Fibroblast of skin of abdomen (primary cell): ENCODE data around the gene FHL1.
"Not testable (repeated sequence)": the region's sequence is repeated elsewhere in the genome, so short reads cannot be mapped to it uniquely, and the experiment has no call there.

Experiments
- DNase-seq: peaks from one replicate; pipeline ENCODE4 v3.0.0-alpha.2; 2013

Gene FHL1

DNA sequence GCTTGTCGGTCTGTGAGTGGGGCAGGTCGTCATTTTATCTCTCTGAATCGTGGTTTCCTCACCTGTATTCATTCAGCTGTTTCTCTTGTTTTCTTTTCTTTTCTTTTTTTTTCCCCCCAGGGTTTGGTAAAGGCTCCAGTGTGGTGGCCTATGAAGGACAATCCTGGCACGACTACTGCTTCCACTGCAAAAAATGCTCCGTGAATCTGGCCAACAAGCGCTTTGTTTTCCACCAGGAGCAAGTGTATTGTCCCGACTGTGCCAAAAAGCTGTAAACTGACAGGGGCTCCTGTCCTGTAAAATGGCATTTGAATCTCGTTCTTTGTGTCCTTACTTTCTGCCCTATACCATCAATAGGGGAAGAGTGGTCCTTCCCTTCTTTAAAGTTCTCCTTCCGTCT is 62.4 kb downstream of the FHL1 start:
- DNase-seq: no peak

DNA sequence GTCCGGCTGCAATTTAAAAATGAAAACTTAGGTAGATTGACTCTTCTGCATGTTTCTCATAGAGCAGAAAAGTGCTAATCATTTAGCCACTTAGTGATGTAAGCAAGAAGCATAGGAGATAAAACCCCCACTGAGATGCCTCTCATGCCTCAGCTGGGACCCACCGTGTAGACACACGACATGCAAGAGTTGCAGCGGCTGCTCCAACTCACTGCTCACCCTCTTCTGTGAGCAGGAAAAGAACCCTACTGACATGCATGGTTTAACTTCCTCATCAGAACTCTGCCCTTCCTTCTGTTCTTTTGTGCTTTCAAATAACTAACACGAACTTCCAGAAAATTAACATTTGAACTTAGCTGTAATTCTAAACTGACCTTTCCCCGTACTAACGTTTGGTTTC is 62.9 kb downstream of the FHL1 start:
- DNase-seq: peak; percentile 28

DNA sequence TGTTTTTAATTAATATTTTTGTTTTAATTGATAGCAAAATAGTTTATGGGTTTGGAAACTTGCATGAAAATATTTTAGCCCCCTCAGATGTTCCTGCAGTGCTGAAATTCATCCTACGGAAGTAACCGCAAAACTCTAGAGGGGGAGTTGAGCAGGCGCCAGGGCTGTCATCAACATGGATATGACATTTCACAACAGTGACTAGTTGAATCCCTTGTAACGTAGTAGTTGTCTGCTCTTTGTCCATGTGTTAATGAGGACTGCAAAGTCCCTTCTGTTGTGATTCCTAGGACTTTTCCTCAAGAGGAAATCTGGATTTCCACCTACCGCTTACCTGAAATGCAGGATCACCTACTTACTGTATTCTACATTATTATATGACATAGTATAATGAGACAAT is 63.5 kb downstream of the FHL1 start:
- DNase-seq: peak; percentile 53

DNA sequence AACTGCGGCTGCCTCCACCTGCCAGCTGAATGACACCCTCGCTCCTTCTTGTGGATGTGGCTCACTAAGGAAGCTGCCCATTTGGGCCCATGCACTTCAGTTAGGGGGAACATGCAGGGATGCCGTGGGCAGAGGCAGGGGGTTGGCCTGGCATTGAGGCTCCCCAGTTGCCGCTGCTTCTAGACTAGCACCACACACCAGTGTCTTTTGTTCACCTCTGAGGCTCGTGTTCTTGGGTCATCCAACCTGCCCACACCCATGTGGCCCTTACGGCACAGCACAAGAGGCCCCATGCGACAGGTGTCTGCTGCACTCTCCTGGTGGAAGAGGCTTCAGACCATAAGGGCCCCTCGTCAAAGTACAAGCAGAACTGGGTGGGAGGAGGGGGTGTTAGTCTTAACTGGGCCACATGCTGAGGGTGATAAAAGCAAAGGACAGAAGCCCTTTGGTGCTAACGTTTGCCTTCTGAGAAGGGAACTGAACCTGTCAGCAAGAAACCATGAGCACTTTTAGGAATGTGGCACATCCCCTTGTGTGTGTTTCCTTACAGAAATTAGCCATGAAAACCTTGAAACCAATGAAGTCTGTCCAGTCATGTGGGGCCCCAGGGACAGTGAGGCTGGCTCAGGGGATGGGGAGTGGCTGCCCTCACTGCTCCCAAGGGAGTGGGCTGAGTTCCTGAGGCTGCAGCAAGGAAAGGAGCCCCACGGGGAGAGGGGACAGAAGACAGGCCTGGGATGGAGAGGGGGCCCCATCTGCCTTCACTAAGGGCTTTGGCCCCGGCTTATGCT is 64.6 kb downstream of the FHL1 start:
- no peak for DNase-seq

- no peak for DNase-seq
These were observed 65.3 kb downstream of the FHL1 start for GRCh38 chrX:136212557-136213111.

DNA sequence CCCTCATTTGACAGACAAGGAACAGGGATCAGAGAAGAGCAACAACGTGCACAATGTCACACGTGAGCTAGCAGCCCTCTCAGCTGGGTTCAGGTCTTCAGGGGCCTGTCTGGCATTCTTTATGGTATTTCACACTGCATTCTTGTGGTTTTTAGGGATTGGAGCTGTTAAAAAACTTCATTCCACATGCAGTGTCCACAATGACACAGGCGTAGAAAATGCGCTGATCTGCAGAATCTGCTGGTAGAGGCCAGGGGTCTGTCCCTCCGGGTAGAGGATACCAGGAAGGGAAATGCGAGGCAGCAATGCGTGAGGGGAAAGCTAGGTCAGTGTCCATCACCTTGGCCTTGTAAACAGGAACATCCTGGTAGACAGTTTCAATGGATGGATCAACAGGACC is 67.2 kb downstream of the FHL1 start:
- DNase-seq: peak; percentile 92

DNA sequence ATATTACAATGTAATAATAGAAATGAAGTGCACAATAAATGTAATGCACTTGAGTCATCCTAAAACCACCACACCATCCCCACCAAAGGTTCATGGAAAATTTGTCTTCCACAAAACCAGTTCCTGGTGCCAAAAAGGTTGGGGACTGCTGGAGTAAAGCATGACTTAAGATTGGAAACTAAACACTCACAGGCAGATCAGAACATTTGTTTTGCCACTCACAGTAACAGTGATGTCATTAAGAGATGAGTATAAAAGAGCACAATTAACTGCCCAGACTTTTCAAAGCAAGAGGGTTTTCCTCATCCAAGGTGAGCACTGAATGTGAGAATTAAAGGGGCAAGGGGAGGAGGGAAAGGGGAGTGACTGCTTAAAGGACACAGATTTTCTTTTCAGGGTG is 68.2 kb downstream of the FHL1 start:
- DNase-seq: peak; percentile 62

DNA sequence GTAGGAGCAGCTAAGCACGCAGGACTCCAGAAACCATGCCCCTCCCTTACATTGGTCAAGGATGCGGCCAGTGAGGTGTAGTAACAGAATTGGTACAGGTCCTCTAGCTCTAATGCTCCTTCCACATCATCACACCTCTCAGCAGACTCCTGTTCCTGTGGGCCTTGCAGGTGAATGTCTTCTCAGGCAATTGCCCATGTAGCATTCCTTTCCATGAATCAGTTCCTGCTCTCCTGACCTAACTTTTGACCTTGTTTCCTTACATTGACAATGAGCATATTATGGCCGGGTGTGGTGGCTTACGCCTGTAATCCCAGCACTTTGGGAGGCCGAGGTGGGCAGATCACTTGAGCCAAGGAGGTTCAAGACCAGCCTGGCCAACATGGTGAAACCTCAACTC is 72.6 kb downstream of the FHL1 start:
- no peak for DNase-seq

- DNase-seq: no peak
These were observed 73.2 kb downstream of the FHL1 start for GRCh38 chrX:136220540-136220939.

DNA sequence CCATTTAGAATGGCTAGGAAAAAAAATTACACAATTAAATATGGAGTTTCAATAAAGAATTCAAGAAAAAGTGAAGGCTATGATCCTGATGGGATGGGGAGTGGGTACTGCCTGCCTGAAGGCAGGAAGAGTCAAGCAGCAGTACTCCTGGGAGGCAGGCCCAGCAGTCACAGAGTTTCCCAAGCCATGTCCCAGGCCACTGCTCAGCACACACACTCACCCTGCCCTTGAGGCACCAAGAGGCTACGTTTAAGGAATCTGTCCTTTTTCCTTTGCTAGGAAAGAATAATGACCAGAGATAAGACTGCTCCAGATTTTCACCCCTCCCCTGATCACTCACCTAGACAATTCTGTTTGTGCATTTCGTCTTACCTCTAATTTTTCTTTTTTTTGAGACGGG is 73.6 kb downstream of the FHL1 start:
- no peak for DNase-seq

DNA sequence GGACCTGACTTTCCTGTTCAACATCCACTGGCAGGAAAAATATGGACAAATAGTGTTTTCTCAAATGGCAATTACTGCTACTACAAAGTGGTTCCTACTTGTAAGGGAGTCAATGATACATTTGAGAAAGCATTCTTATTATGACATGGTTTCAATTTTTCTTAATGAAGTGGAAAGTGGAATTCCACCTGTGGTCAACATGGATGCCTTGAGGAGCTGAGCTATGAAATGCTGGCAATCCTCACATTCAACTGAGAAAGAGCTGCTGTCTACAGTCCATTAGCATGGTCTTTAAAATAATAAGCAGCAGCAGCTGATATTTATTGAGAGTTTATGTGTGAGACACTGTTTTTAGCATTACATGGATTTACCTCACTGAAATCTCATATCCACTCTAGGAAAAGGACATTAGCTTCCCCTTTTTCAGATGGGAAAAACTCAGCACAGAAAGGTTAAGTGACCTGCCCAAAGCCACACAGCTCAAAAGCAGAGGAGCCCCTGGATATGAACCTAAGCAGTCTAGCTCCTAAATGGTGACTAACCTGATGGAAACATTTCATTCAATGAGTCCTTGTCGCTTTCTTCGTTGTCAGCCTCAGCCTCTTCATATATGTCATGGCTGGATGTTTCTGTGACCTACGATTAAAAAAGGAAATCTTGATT is 74.6 kb downstream of the FHL1 start:
- peak; percentile 8 for DNase-seq

DNA sequence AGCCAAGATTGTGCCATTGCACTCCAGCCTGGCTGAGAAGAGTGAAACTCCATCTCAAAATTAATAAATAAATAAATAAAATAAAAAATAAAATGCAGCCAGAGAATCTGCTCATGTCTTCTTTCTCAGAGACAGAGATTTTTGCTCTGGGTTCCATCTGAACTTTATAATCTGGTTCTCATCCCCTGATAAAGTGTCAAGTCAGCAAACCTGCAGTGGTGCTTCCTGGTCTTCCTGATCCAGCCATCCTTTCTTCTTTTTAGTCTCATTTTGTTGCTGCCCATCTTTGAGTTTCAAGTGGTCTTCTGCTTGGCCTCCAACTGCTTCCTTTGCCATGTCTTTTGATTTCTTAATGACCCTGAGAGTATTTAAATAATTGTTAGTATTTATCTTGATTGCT is 79.7 kb downstream of the FHL1 start:
- no peak for DNase-seq

GRCh38 chrX:136227948-136228838 is 80.9 kb downstream of the FHL1 start:
- peak; percentile 11 for DNase-seq

DNA sequence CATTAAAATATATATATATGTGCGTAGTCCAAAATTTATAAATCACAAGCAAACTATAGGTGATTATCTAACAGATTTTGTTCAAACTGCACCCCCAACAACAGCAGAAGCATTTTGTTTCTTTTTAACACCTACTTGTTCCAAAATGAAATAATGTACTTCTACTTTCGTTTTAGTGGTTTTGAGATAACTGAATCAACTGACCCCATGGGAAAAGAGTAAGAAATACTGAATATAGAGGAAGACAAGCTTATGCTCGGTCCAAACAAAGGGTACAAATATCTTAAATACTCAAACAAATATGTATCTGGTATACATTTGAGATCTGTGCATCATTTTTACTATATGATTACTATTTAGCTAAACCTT is 81.5 kb downstream of the FHL1 start:
- DNase-seq: no peak

GRCh38 chrX:136237074-136237473 is 89.7 kb downstream of the FHL1 start:
- no peak for DNase-seq

GRCh38 chrX:136237849-136238248 is 90.5 kb downstream of the FHL1 start:
- DNase-seq: not testable (repeated sequence)

DNA sequence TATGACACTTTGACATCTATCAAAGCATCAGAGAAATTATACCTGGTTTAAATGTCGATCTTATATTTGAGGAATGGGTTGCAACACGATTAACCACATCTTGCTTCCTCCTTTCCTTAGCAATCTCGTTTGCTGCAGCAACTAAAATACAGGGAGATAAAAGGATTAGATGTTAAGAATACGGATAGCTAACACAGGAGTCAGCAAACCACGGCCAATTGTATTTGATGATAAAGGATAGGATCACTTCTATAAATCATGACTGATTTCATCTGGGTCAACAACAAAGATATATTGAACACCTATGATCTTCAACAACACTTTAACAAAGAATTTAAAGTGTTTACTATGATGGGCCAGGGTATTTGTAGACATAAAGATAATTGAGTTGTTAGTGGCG is 98.9 kb downstream of the FHL1 start:
- DNase-seq: no peak

DNA sequence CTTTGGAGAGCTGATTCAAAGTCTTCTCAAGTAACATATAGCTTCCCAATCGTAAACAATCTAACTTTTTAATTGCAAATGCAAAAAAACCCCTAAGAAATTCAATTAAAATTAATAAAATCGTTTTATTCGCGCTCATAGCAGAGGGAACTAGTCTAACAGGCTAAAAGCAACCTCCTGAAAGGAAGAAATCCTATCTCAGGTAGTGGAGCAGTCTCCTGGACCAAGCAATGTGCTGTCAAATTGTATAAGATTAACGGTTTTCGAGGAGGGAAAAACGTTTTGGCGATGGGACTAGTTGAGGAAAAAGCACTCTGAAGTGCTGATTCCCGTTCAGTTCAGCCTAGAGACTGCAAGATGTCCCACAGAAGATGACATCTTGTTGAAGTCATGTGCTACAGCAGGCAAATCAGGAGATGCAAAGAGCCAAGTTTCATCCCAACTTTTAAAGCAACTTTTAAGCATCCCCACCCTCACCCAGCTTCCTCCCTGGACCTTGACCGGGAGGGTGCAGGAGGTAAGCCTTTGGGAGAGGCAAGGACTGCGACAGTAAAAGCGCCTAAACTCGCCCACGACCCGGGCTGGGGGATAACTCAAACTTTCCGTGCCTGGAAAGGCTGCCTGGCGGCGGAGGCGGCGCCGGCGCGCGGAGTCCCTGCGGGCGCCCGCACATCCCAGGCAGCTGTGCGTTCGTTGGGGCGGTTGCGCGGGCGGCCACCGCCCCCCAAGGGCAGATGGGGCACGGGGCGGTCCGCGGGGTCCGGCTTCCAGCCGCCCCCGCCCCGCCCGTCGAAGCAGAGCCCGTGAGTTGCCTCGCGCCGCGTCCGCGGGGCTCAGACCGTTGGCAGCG is 103.1 kb downstream of the FHL1 start:
- no peak for DNase-seq

- peak; percentile 49 for DNase-seq
These were observed 104.0 kb downstream of the FHL1 start, which contains the start of gene MAP7D3 for GRCh38 chrX:136251041-136251991. Gene MAP7D3 (minus strand): TSS chrX:136251400. CDS start chrX:136251358, 42 bp downstream.

GRCh38 chrX:136255541-136255940 is 108.2 kb downstream of the FHL1 start:
- no peak for DNase-seq

- no peak for DNase-seq
These were observed 108.7 kb downstream of the FHL1 start for GRCh38 chrX:136256026-136256425.
